ENCODE measurements around the gene PRRC2A.
A peak's percentile ranks its signal among the peaks of the same experiment; 100 is the strongest.
"Not testable (repeated sequence)": the region's sequence is repeated elsewhere in the genome, so short reads cannot be mapped to it uniquely, and the experiment has no call there.

PRRC2A gene

DNA sequence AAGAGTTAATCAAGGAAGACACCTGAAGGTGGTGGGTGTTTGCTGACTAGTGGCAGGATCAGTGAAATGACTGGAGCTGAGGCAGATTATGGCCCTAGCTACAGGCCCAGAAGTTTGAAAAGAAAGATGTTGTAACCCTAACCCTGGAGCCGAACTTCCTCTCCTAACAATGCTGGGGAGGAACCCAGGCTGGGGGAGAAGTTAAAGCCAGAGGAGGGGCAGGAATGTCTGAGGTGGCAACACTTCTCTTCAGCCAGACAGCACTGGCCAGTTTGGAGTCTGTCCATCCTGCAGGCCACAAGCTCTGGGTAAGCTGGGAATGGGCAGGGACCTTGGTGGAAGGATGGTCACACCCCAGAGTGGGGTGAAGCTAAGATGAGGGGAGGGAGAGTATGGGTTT lies 34.5 kb upstream of the PRRC2A start, which contains the start of gene LST1:
Gene LST1, plus strand, starts transcription at position 270 of the 400 bp plus-strand sequence. CDS start 1,023 bp downstream, outside the sequence.
- DNase-seq (ENCODE audit: low read depth), result no peak

DNA sequence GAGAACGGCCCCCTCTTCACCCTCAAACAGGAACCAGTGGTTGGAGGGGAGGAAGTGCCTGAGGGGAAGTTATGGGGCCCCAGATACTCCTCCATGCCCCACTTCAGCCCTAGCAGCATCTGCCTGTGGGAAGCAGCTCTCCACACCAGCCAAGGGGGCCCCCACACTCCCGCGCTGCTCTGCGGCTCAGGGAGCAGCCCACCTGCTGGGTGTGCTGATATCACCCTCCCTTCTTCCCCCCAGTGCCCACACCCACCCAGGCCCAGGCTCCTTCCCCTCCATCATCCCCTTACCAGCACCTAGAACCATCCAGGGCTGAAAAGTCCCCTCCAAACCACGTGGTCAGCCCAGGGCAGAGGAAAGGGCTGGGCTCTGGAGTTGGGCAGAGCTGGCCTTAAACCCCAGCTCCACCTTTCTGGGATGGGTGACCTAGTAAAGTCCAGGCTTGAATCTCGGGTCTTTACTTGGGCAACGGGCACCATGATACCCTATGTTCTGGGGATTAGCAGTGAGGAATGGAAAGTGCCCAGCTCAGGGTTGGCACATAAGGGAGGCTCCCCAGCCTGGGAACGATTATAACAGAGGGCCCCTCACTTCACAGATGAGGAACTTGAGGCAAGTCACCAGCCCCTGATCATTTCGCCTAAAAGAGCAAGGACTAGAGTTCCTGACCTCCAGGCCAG lies 33.8 kb upstream of the PRRC2A start:
- no peak for DNase-seq (ENCODE audit: low read depth)

DNA sequence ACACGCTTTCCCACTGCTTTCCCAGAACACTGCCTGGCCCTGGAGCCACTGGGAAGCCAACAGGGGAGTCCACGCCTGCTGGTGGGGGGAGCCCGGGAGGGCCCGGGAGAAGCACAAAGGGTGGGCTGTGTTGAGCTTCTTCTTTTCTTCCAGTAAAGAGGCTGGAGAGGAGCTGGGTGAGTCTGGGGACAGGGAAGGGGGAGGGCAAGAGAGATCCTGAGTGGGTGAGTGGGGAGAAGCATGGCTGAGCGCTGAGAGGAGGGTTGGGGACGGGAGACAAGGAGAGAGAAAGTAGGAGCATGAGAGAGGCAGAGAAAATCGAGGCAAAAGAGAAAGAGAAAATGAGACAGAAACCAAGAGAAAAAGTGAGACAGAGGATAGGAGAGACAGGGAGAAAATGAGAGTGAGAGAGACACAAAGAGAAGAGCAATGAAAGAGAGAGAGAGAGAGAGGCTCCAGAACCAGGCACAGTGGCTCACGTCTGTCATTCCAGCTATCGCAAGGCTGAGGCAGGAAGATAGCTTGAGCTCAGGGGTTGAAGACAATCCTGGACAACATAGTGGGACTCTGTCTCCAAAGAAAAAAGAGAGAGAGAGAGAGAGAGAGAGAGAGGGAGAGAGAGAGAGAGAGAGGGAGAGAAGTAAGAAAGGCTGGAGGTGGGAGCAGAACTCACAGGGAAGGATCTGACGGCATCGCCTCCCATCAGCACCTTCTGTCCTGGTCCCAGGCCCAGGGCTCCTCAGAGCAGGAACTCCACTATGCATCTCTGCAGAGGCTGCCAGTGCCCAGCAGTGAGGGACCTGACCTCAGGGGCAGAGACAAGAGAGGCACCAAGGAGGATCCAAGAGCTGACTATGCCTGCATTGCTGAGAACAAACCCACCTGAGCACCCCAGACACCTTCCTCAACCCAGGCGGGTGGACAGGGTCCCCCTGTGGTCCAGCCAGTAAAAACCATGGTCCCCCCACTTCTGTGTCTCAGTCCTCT lies 32.4 kb upstream of the PRRC2A start:
- DNase-seq (ENCODE audit: low read depth), result no peak

DNA sequence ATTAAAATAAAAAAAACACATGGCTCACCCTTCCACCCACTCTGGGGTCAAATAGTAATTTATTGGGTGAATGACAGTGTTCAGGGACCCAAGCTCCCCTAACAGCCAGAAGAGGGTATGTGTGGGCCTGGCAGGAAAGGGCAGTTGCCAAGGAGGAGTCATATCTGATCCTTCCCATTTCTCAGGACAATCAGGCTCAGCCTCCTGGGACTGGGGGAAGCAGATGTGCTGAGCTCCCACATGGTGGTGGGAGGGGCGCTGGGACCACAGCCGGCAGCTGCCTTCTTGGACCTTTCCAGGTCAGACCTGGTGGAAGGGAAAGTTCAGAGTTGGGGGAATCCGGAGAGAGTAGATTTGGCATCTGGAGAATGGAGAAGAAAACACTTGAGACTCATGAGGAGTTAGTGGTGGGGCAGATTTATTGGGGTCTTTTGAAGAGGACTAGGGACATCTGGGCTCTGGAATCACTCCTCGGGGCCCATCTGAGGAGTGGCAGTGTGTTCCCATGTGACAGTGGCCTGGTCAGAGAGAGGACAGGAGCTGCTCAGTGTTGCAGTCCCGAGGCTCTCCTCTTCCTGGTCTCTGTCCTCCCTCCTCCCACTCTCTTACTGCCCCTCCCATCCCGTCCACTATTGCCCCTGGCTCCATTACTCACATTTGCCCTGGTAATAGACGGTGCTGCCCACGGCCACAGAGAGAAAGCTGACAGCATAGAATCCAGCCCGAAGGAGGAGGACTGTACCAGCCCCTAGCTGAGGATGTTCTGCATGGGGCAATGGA lies 31.5 kb upstream of the PRRC2A start:
- no peak for DNase-seq (ENCODE audit: low read depth)

DNA sequence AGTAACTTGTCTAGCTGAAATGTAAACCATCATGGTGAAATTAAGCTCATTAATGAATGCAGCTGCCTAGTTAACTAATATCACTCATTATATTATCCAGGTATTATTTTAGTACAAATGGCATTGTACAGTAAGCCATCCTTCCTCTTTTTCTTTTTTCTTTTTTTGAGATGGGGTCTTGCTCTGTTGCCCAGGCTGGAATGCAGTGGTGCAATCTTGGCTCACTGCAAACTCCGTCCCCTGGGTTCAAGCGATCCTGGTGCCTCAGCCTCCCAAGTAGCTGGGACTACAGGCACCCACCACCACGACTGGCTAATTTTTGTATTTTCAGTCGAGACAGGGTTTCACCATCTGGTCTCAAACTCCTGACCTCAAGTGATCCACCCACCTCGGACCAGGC lies 29.8 kb upstream of the PRRC2A start:
- not testable (repeated sequence) for DNase-seq (ENCODE audit: low read depth)

DNA sequence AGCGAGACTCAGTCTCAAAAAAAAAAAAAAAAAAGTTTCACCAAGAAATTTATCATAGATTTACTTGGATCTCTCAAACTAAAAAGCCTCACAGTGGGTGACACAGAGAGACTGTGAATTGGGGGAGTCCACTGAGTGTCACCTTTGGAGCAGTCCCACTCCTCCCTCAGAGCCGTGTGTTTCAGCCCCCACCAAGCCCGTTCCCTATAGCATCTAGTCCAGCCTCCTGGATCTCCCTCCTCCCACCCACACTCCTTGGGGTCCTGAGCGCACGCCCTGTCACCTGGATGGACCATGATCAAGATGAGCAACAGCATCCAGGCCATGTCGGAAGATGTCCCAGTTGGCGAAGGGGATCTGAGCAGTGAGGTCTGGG lies 28.1 kb upstream of the PRRC2A start:
- no peak for DNase-seq (ENCODE audit: low read depth)

DNA sequence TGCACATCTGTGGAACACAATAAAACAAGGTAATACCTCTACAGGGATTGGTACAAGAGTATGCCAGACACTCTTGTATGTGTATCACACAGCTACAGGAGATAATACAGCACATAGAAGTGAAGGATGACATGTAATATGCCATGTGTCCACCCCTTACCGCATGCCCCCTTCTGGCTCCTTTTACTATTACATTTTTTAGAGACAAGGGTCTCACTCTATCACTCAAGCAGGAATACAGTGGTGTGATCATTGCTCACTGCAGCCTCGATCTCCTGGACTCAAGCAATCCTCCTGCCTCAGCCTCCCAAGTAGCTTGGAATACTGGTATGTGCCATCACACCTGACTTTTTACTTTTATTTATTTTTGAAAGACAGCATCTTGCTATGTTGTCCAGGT lies 23.5 kb upstream of the PRRC2A start:
- DNase-seq (ENCODE audit: low read depth), result no peak

DNA sequence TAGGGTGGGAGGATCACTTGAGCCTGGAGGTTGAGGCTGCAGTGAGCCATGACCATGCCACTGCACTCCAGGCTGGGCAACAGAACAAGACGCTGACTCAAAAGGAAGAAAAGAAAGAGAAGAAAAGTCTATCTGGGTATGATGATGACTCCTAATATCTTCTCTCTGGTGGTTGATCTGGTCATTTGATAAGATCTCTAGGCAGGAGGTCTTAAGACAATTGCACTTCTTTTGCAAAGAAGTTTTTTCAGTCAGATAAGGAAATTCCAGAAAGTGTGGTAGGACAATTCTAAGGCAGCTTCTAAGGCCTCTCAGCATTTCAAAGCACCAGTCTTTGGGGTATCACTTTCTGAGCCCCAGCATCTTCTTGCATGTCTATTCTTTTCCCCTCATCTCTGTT lies 13.2 kb upstream of the PRRC2A start:
- no peak for DNase-seq (ENCODE audit: low read depth)

DNA sequence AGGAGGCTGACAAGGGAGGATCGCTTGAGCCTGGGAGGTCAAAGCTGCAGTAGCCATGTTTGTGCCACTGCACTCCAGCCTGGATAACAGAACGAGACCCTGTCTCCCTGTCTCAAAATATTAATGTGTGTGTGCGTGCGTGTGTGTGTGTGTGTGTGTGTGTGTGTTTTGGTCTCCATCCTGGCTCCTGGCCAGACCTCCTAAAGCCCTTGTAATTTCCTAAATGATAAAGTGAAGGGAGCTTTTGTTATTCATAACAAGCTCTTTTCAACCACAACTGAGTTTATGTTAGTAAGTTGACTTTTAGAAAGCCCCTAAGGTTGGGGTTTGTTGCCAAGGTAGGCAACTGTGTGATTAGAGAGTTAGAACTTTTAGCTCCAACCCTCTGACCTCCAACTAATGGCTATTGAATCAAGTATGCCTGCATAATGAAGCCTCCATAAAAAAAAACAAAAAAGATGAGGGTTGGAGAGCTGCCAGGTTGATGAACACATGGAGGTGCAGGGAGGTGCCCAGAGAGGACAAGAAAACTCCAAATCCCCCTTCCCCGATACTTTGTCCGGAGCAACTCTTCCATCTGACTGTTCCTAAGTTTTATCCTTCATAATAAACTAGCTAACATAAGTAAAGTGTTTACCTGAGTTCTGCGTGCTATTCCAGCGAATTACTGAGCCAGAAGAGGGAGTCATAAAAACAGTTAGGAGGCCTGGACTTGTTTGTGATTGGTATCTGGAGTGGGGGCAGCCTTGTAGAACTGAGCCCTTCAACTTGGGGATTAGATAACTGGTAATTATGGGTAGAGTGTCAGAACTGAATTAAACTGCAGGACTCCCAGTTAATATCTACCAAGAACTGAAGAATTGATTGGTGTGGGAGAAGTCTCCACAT lies 10.8 kb upstream of the PRRC2A start:
- no peak for DNase-seq (ENCODE audit: low read depth)

DNA sequence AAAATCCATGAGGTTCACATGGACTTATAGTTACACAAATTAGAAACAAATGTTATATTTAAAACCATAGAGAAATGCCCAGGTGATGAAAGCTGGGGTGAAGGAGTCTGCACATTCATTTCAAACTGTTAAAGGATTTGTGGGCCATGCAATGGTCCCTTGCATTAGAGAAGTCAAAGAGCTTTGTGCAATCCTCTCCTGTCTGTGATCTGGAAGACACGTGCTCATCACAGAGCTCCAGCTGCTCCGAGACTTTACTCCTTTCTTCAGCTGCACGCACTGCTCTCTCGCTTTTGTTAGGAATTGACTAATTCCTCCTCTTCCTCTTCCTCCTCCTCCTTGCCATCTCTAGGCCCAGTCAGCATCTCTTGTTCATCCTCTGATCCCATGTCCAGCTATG lies 9.5 kb upstream of the PRRC2A start:
- no peak for DNase-seq (ENCODE audit: low read depth)

DNA sequence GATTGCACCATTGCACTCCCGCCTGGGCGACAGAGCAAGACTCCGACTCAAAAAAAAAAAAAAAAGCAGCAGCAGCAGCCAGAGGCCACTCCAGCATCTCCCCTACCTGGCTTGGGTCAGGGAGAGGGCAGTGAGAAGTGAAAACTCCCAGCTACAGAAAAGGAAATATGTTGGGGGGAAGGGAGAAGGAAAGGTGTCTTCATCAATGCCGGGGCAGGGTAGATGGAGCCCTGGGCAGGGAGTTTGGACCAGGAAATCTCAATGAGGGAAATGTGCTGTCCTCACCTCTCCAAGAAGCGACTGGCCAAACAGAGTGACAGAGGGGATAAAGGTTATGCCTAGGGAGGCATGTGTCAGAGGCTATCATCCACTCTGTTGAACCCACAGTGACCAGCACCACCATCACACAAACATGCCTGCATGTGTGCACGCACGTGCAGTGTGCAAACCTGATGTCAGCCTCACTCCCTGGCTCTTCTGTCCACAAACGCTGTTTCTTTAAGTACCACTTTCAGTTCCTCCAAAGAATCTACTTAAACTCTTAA lies 6.4 kb upstream of the PRRC2A start:
- no peak for DNase-seq (ENCODE audit: low read depth)

DNA sequence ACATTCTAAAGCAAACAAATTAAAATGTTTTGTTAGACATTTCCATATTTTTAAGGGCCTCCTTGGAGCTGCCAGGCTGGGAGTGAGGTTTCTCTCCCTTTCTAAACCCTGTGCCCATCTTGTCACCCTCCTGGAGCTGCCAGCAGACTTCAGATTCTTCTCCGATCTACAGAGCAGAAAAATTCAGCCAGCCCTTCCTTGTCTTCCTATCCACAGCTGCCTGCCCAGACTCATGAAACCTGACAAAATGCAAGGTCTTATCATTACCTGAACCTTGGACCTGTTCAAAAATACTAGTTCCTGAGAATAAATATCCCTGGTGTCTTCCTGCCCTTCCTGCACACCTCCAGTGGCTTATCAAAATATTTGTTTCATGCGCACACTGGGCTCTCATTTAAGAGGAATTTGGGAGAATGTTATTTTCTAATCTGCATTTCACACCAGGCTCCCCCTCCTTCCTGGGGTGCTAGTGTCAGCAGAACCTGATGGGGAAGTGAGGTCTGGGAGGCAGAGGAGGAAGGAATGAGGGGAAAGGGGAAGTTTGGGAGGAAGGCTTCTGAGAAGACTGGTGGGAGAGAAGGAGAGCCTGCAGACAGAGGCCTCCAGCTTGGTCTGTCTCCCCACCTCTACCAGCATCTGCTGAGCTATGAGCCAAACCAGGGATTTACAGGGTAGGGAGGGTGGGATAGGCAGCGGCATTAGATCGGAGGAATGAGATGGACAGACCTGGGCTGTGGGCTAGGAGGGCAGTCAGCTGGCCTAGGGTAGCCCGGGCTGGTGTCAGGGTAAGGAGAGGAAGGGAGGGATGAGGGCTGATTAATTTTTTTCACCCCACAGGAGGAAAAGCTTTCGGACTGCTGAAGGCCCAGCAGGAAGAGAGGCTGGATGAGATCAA lies 5.6 kb upstream of the PRRC2A start, which contains the start of gene AIF1:
Gene AIF1, plus strand, starts transcription at position 551 of the 895 bp plus-strand sequence. Its CDS starts 96 bp downstream, at position 647.
- no peak for DNase-seq (ENCODE audit: low read depth)

DNA sequence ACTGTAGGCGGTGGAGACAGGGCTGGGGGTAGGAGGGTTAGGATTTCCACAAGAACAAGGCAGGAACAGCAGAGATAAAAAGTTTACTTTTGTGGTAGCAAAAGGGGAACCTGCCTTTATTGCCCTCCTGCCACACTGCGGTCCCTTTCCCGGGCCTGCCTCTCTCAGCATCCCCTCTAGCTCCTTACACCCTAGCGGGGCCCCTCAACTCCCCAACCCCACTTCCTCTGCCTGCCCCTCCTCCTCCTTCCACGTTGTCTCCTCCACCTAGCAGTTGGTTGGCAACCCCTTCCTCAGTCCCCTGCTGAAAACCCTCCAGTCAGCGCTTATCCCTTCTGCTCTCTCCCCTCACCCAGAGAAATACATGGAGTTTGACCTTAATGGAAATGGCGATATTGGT lies 4.8 kb upstream of the PRRC2A start:
- DNase-seq (ENCODE audit: low read depth), result no peak

DNA sequence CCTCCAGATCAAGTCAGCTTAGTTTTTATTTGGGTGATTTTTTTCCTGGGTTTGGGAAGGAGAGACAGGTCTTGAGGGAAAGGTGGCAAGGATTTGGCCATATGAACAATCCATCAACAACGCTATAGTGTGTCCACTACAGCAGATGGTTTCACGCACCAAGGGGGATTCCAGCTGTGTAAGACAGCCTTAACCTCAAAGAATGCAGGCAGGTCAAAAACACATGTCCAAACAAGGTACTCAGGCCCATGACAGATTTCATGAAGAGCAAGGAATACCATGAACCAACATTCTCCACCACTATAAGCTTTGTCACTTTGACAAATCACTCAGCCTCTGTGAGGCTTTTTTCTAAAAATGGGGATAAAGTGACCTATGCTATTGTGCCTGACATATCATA lies 3.5 kb upstream of the PRRC2A start:
- no peak for DNase-seq (ENCODE audit: low read depth)

DNA sequence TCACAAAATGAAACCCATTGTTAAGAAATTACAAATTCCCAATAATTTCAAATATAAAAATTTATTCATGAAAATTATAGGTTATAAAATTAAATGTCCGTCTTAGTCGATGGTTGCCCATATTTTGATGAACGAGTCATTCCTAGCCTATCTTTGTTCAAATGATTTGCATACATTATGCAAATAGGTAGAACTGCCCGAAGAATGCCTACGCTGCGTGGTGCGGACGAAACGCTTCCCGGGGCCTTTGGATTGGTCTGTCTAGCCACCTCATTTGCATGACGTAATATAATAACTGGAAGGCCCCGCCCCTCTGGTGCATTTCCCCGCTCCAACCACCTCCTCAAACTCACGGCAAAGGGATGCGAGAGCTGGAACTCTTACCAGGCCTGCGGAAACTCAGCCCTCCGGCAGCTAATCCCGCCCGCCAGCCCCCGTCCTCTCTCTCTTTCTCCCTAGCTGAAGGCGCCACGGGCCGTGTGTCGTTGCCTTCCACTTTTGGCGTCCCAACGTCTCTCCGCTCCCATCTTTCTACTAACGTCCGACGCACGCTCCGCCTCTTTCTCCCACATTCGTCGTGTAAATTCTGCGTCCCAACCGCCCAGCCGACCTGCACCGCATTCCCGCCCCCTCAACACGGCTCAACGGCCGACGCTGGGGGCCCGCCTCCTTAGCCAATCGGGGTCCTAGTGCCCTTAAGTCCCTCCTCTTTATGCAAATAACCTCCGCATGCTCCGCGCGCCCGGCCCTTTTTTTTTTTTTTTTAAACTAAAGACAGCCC lies 520 bp upstream of the PRRC2A start:
- peak; percentile 95 for DNase-seq (ENCODE audit: low read depth)

DNA sequence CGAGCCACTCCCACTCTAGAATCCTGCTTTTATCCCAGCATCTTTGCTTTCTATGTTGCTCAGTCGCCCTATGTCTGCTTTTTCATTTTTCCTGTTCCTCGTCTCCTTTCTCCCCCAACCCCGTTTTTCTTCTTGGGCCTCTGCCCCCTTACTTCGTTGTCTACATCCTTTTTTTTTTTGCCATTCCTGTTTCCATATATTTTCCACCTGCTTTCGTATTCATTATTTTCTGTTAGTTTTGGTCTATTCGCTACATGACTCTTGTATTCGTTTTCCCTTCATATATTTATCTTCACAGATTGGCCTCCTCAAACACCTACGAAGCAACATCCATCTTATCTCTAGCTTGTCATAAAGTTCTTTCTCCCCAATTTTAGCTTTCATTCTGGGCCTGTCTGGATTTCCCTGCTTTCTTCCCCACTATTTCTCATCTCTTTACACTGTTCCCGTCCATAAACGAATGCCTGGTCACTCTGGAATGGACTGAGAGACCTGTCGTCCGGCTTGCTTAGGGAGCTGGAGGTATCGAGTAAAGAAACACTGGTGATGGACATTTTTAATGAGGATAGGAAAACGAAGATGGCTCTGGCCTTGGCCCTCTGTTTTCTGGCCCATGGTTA lies 915 bp downstream of the PRRC2A start:
- no peak for DNase-seq (ENCODE audit: low read depth)

DNA sequence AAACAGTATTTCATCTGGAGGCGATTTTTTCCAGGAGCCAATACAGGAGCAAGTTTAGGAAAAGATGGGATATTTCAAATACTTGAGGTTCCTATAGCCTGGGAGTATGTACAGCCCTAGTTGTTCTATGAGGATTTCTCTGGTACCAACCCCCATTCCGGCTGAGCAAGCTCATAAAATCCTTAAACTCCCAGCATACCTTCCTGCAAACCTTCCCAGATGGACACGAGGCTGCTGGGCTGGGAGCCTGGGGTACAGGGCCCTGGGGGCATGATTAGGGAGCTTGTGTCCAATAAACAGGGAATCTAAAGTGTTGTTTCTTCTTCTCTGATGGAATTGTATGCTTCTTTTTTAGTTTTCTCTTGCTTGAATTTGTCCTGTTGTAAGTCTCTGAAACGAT lies 1.5 kb downstream of the PRRC2A start:
- DNase-seq (ENCODE audit: low read depth), result no peak

DNA sequence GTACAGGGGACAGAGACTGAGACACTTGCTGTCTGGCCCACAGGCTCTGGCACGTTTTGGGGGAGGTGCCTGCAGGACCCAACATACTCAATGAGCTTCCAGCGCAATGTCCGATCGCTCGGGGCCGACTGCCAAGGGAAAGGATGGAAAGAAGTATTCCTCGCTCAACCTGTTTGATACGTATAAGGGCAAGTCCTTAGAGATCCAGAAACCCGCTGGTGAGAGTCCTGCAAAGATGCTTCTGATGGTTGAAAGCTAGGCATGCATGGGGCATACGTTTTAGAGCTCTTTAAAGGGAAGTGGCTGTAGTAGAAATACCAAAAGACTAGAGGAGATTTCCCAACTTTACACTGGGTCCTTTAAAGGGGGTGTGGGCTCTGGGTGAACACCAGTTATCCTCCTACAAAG lies 2.2 kb downstream of the PRRC2A start:
- no peak for DNase-seq (ENCODE audit: low read depth)

DNA sequence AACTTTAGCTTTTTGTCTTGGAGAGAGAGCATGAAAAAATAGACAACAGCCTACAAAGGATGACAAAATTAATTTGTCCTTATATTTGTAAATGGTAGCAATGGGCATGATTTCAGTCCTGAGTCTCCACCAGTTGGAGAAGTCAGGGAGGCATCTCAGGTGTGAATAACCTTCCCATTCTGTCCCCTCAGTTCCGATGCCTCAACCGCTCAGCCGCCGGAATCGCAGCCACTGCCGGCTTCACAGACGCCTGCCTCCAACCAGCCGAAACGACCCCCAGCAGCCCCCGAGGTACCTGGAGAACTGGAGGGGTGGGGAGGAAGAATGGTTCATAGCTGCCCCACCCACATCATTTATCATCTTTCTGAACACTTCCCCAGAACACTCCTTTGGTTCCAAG lies 3.6 kb downstream of the PRRC2A start:
- no peak for DNase-seq (ENCODE audit: low read depth)

Data from activated T-helper 9 cell treated with anti-CD3 and anti-CD28 coated beads, Interleukin-2, amount 50 U/mL, for 16 hours (primary cell).